ENCODE measurements around the gene WIPF1. TPM values are rescaled to one million over a fixed set of nuclear protein-coding genes. Genes with fewer than 3 reads are reported as not detected.
A peak's percentile ranks its signal among the peaks of the same experiment; 100 is the strongest.

The WIPF1 gene
- total RNA-seq, 6 experiments from 2014 or later = 5.0 to 15.3 (median 7.1) TPM

GRCh38 chr2:174610243-174610995 is 12.8 kb upstream of the WIPF1 start:
- Histone ChIP-seq H3K27ac (no peak overlapping the region), H3K9me3 (no peaks in the 10 kb centered on the region), H3K4me3 (no peak overlapping the region), H3K27me3 (no peaks in the 10 kb centered on the region), H3K36me3 (no peaks in the 10 kb centered on the region), H3K4me1 (peaks cover 0 to 16% (median 7%) of the 10 kb centered on the region in 4 donors)
- TF ChIP-seq POLR2A (IDR thresholded peaks at IDR 0.05) (no peak), CTCF (IDR thresholded peaks at IDR 0.05) (no peak)
- intact Hi-C loops (cut with DNase I) = no loop called here
- no peak for DNase-seq
- ATAC-seq = peak; percentile 37 to 68 (median 50)
- WGBS (ENCODE audit: insufficient coverage, low coverage, low lambda C conversion rate, missing lambda C conversion rate) = 41% methylated on average over 7 of the region's 7 CpGs

GRCh38 chr2:174609261-174609660 is 11.7 kb upstream of the WIPF1 start:
- Histone ChIP-seq H3K9me3 (no peaks in the 10 kb centered on the region), H3K4me3 (no peak overlapping the region), H3K4me1 (peaks cover 0 to 12% (median under 1%) of the 10 kb centered on the region in 4 donors), H3K36me3 (no peaks in the 10 kb centered on the region), H3K27ac (no peak overlapping the region), H3K27me3 (no peaks in the 10 kb centered on the region)
- DNase-seq (no peak), ATAC-seq (no peak)
- intact Hi-C loops (cut with DNase I) = loop anchor here in 1 of 2 donors (10.0 kb wide), 1 partner anchor 144 kb away; no protein-coding TSS in a partner anchor
- TF ChIP-seq CTCF (IDR thresholded peaks at IDR 0.05) (no peak), POLR2A (IDR thresholded peaks at IDR 0.05) (no peak)
- WGBS (ENCODE audit: insufficient coverage, low coverage, low lambda C conversion rate, missing lambda C conversion rate) = 90% methylated on average over 4 of the region's 4 CpGs

GRCh38 chr2:174608866-174609214 is 11.2 kb upstream of the WIPF1 start:
- no peak for TF ChIP-seq POLR2A (IDR thresholded peaks at IDR 0.05)
- DNase-seq = no peak
- ATAC-seq = no peak
- no peak overlapping the region for H3K4me3 ChIP-seq
- H3K9me3 ChIP-seq = no peaks in the 10 kb centered on the region
- no peak overlapping the region for H3K27ac ChIP-seq
- intact Hi-C loops (cut with DNase I) = loop anchor here in 1 of 2 donors (10.0 kb wide), 1 partner anchor 144 kb away; no protein-coding TSS in a partner anchor
- no peaks in the 10 kb centered on the region for H3K36me3 ChIP-seq
- H3K4me1 ChIP-seq = peaks cover 0 to 8% (median 0%) of the 10 kb centered on the region in 4 donors
- no peaks in the 10 kb centered on the region for H3K27me3 ChIP-seq

- intact Hi-C loops (cut with DNase I) = loop anchor here in 1 of 2 donors (10.0 kb wide), 1 partner anchor 143 kb away; no protein-coding TSS in a partner anchor
- 66% methylated on average over 3 of the region's 5 CpGs for WGBS (ENCODE audit: insufficient coverage, low coverage, low lambda C conversion rate, missing lambda C conversion rate)
- no peak for ATAC-seq
These were observed 10.6 kb upstream of the WIPF1 start for GRCh38 chr2:174607989-174608865.

More at GRCh38 chr2:174607989-174608865, 10.6 kb upstream of the WIPF1 start:
- Histone ChIP-seq H3K36me3 (no peaks in the 10 kb centered on the region), H3K27ac (no peak overlapping the region), H3K4me1 (peaks cover 0 to 2% (median 0%) of the 10 kb centered on the region in 4 donors), H3K27me3 (no peaks in the 10 kb centered on the region), H3K4me3 (no peak overlapping the region), H3K9me3 (no peaks in the 10 kb centered on the region)
- no peak for DNase-seq
- TF ChIP-seq POLR2A (IDR thresholded peaks at IDR 0.05) (no peak), CTCF (IDR thresholded peaks at IDR 0.05) (no peak)
